IMR-90 (cell line): ENCODE results near the gene EPS15. TPM values are rescaled to one million over a fixed set of nuclear protein-coding genes. Genes with fewer than 3 reads are reported as not detected.

Source experiments
- ATAC-seq: fragments of 200-7000 bp; cut with Tn5 transposase; 2 replicates; pipeline ENCODE4 v1.9.1; 2020; ENCODE audit warnings: low read depth, mild to moderate bottlenecking, moderate library complexity
- BruUV-seq: library from RNA; stranded (reverse); fragments of 400-500 nt; replicated peaks from 2 replicates; lab custom pipeline; 2021; lab: Mats Ljungman, UMichigan
- CTCF ChIA-PET: fragments of 300-600 bp; formaldehyde crosslinking; extraction: SDS; loops from one replicate; lab custom pipeline; 2021; ENCODE audit warnings: antibody characterized with exemption; lab: Yijun Ruan, JAX
- POLR2A ChIA-PET: fragments of 300-600 bp; sonication (Branson Sonifier 250); formaldehyde crosslinking; loops from one replicate; lab custom pipeline; 2022; ENCODE audit warnings: antibody characterized with exemption; ENCODE audit not compliant: unreplicated experiment; lab: Charles Lee
- DNase-seq: peaks from one replicate; pipeline ENCODE4 v3.0.0; 2013
- H2AFZ ChIP-seq: replicated peaks from 2 replicates; pipeline ENCODE3; 2013; ENCODE audit warnings: low read length, mild to moderate bottlenecking; ENCODE audit not compliant: poor library complexity
- H2AK5ac ChIP-seq: 2 replicates; pipeline ENCODE4 v1.6.1; 2013; ENCODE audit warnings: low read depth, low read length, inconsistent platforms
- H2AK9ac ChIP-seq: replicated peaks from 2 replicates; pipeline ENCODE3; 2013; ENCODE audit warnings: mild to moderate bottlenecking, low read depth, low read length, moderate library complexity; ENCODE audit not compliant: poor library complexity
- H2BK120ac ChIP-seq: 2 replicates; pipeline ENCODE4 v1.6.1; 2013; ENCODE audit warnings: low read depth, low read length, inconsistent platforms
- H2BK15ac ChIP-seq: 3 replicates; pipeline ENCODE4 v1.6.1; 2013; ENCODE audit warnings: low read depth, low read length, inconsistent platforms
- H2BK20ac ChIP-seq: 2 replicates; pipeline ENCODE4 v1.6.1; 2013; ENCODE audit warnings: low read depth, mild to moderate bottlenecking, inconsistent platforms, low read length, moderate library complexity
- H2BK5ac ChIP-seq: 2 replicates; pipeline ENCODE4 v1.6.1; 2013; ENCODE audit warnings: mild to moderate bottlenecking, low read depth, low read length, inconsistent platforms; ENCODE audit not compliant: poor library complexity, severe bottlenecking
- H3K14ac ChIP-seq: replicated peaks from 2 replicates; pipeline ENCODE4 v1.6.1; 2013; ENCODE audit warnings: low read depth, low read length, inconsistent platforms
- H3K18ac ChIP-seq: 2 replicates; pipeline ENCODE4 v1.6.1; 2013; ENCODE audit warnings: low read depth, low read length, control low read depth
- H3K23ac ChIP-seq: 2 replicates; pipeline ENCODE4 v1.6.1; 2013; ENCODE audit warnings: low read depth, low read length, inconsistent platforms
- H3K27ac ChIP-seq: 2 replicates; pipeline ENCODE4 v1.5.1; 2013; ENCODE audit warnings: mild to moderate bottlenecking, control low read depth, low read length; ENCODE audit not compliant: insufficient read depth
- H3K27me3 ChIP-seq: 2 replicates; pipeline ENCODE4 v1.6.1; 2013; ENCODE audit warnings: low read length; ENCODE audit not compliant: control insufficient read depth, insufficient read depth
- H3K36me3 ChIP-seq: 2 replicates; pipeline ENCODE4 v1.6.1; 2013; ENCODE audit warnings: low read length, mixed read lengths; ENCODE audit not compliant: control insufficient read depth, insufficient read depth
- H3K4ac ChIP-seq: 2 replicates; pipeline ENCODE4 v1.6.1; 2013; ENCODE audit warnings: low read depth, low read length, inconsistent platforms
- H3K4me1 ChIP-seq: 2 replicates; pipeline ENCODE4 v1.6.1; 2013; ENCODE audit warnings: low read length, mixed read lengths; ENCODE audit not compliant: control insufficient read depth, insufficient read depth
- H3K4me2 ChIP-seq: 2 replicates; pipeline ENCODE4 v1.6.1; 2013; ENCODE audit warnings: low read depth, mild to moderate bottlenecking, control low read depth, low read length, moderate library complexity
- H3K4me3 ChIP-seq: 2 replicates; pipeline ENCODE4 v1.5.1; 2013; ENCODE audit warnings: low read depth, mild to moderate bottlenecking, control low read depth, low read length, moderate library complexity; ENCODE audit not compliant: insufficient read depth
- H3K56ac ChIP-seq: 2 replicates; pipeline ENCODE4 v1.6.1; 2013; ENCODE audit warnings: low read length, inconsistent platforms; ENCODE audit not compliant: insufficient read depth; ENCODE audit errors: extremely low read depth
- H3K79me1 ChIP-seq, 2 experiments: 2 replicates each; pipeline ENCODE4 v1.6.1; 2013; ENCODE audit warnings: low read length in 2 of 2, inconsistent platforms in 1 of 2, low read depth in 1 of 2
- H3K9ac ChIP-seq: 2 replicates; pipeline ENCODE4 v1.6.1; 2013; ENCODE audit warnings: low read depth, low read length, control low read depth
- H3K9me1 ChIP-seq: 2 replicates; pipeline ENCODE4 v1.6.1; 2013; ENCODE audit warnings: low read length, inconsistent platforms; ENCODE audit not compliant: insufficient read depth
- H3K9me3 ChIP-seq: 2 replicates; pipeline ENCODE4 v1.6.1; 2013; ENCODE audit warnings: low read length; ENCODE audit not compliant: control insufficient read depth, insufficient read depth
- H4K20me1 ChIP-seq: 2 replicates; pipeline ENCODE4 v1.6.1; 2013; ENCODE audit warnings: low read length, inconsistent platforms; ENCODE audit not compliant: insufficient read depth
- H4K5ac ChIP-seq: 2 replicates; pipeline ENCODE4 v1.6.1; 2013; ENCODE audit warnings: mild to moderate bottlenecking, low read depth, low read length, control low read depth
- H4K8ac ChIP-seq, 2 experiments: 2 replicates each; pipeline ENCODE4 v1.6.1; 2013; ENCODE audit warnings: low read depth in 2 of 2, low read length in 2 of 2, control low read depth in 1 of 2, inconsistent platforms in 1 of 2
- H4K91ac ChIP-seq: 2 replicates; pipeline ENCODE4 v1.6.1; 2013; ENCODE audit warnings: low read depth, low read length, inconsistent platforms; ENCODE audit not compliant: insufficient read depth
- FOS ChIP-seq: fragments of 150-350 bp; IDR thresholded peaks from 2 replicates; pipeline ENCODE4 v1.6.1; 2016; ENCODE audit warnings: low read depth, low read length
- MAFK ChIP-seq: IDR thresholded peaks from 2 replicates; pipeline ENCODE4 v1.6.1; 2012; ENCODE audit warnings: low read depth, low read length, improper control_type of control experiment
- POLR2A ChIP-seq: IDR thresholded peaks from 2 replicates; pipeline ENCODE4 v1.6.1; 2012; ENCODE audit warnings: mild to moderate bottlenecking, low read depth, low read length
- SMC3 ChIP-seq: fragments of 150-350 bp; IDR thresholded peaks from 2 replicates; pipeline ENCODE4 v1.6.1; 2016; ENCODE audit warnings: low read depth, mild to moderate bottlenecking, antibody characterized with exemption, low read length, moderate library complexity
- WGBS, 2 experiments: methylation state at CpG; one replicate each; pipeline versions ENCODE4 v1.1.5 to v1.1.7; 2013; ENCODE audit warnings: missing lambda C conversion rate in 2 of 2; ENCODE audit not compliant: insufficient read length in 1 of 2; ENCODE audit errors: extremely low coverage in 2 of 2; 5-methylcytosine and 5-hydroxymethylcytosine counted together
- dilution Hi-C: fragments of 300-500 bp; cut with HindIII; formaldehyde crosslinking; loops from one replicate; pipeline ENCODE4 v1.14.3; 2018; ENCODE audit warnings: low sequenced_read_pairs; ENCODE audit not compliant: unreplicated experiment
- in situ Hi-C: fragments of 300-500 bp; cut with MboI; formaldehyde crosslinking; loops from 3 replicates; pipeline ENCODE4 v1.14.3; 2019; ENCODE audit warnings: low sequenced_read_pairs, inconsistent platforms, mixed read lengths
- intact Hi-C: fragments of 100-400 bp; cut with micrococcal nuclease; formaldehyde crosslinking; loops from 2 replicates; pipeline ENCODE4 v1.10.0; 2022
- polyA plus RNA-seq, 3 experiments: library from polyadenylated mRNA; depleted of rRNA; stranded (reverse); fragments of >200 nt; gene quantifications; 2 replicates each; pipeline ENCODE4 v1.2.3, GENCODE V29; 2012; ENCODE audit warnings: low replicate concordance in 1 of 3
- total RNA-seq: library from RNA; depleted of rRNA; stranded (reverse); fragments of >200 nt; gene quantifications from 2 replicates; pipeline ENCODE4 v1.2.3, GENCODE V29; 2012

The EPS15 gene
- total and polyA plus RNA-seq, 2 of the 4 experiments (the other 2 are of a cell fraction), result 17.6 to 38.0 TPM

- H3K27ac ChIP-seq, result no peak overlapping the region
- H3K27me3 ChIP-seq, result no peaks in the 10 kb centered on the region
- H4K20me1 ChIP-seq, result peaks cover 7% of the 10 kb centered on the region; the same call in 1 of the 2 replicates
- no peak for TF ChIP-seq POLR2A
- TF ChIP-seq MAFK, result no peak
- no peak for TF ChIP-seq SMC3
- peak; percentile 67; the same call in 1 of the 2 replicates for TF ChIP-seq FOS
- no peak overlapping the region for H2AK5ac ChIP-seq
- H2BK15ac ChIP-seq, result no peak overlapping the region
- peak overlapping the region; percentile 9; the same call in 1 of the 2 replicates for H2BK120ac ChIP-seq
- ATAC-seq, result peak; percentile 16; the same call in 1 of the 2 replicates
- H2AFZ ChIP-seq, result peak overlapping the region; percentile 75
- peak overlapping the region; percentile 18; the same call in 1 of the 2 replicates for H3K4me2 ChIP-seq
- POLR2A ChIA-PET, result no interaction called here
- H3K23ac ChIP-seq, result peak overlapping the region; percentile 36; the same call in 1 of the 2 replicates
- peak; percentile 86 for DNase-seq
- CTCF ChIA-PET, result no interaction called here
- in situ Hi-C loops (no loop called here), intact Hi-C loops (loop anchor here (5.0 kb wide), 1 partner anchor 98 kb away; no protein-coding TSS in a partner anchor), dilution Hi-C loops (no loop called here)
- peaks cover 8 to 26% of the 10 kb centered on the region in 2 experiments; a peak in 3 of 4 replicates for H3K79me1 ChIP-seq
- peak overlapping the region; percentile 17; the same call in 1 of the 2 replicates for H2BK20ac ChIP-seq
- no peak overlapping the region for H3K56ac ChIP-seq
- 58% methylated on average over 2 of the region's 8 CpGs; no CpG with 5 or more reads in 1 of the 2 experiments for WGBS, 2 experiments
- 0 out of 2 replicates have a peak overlapping the region, but pooled peaks have one; percentile 27 for H4K5ac ChIP-seq
- no peak overlapping the region for H2AK9ac ChIP-seq
- H3K9me3 ChIP-seq, result no peaks in the 10 kb centered on the region
- H3K36me3 ChIP-seq, result no peaks in the 10 kb centered on the region
- no peak overlapping the region for H3K9ac ChIP-seq
- no peak overlapping the region for H4K91ac ChIP-seq
- BruUV-seq, result no TSS peak
- no peak overlapping the region for H3K4me3 ChIP-seq
- peaks cover 9% of the 10 kb centered on the region for H3K4me1 ChIP-seq
- peak overlapping the region; percentile 49 for H2BK5ac ChIP-seq
- no peak overlapping the region; the same call in 1 of the 2 replicates for H3K18ac ChIP-seq
- H3K14ac ChIP-seq, result peak overlapping the region; percentile 15
- 0 out of 2 replicates have a peak, but pooled peaks cover 8% of the 10 kb centered on the region for H3K9me1 ChIP-seq
- H3K4ac ChIP-seq, result peak overlapping the region; percentile 17; the same call in 1 of the 2 replicates
- H4K8ac ChIP-seq, result peak overlapping the region in 1 of 2 experiments; percentile 74; a peak in 2 of 4 replicates
Measured at GRCh38 chr1:51519865-51520699, 1.0 kb upstream of the EPS15 start.
